Osteoblast (primary cell): Measurements from ENCODE around the gene SPTB. TPM values are rescaled to one million over a fixed set of nuclear protein-coding genes. Genes with fewer than 3 reads are reported as not detected.

Experiments
- DNase-seq: peaks from one replicate; pipeline ENCODE4 v3.0.0; 2011; ENCODE audit warnings: low spot score, mixed read lengths; ENCODE audit not compliant: insufficient read length; ENCODE audit errors: missing footprints
- H2AFZ ChIP-seq: 2 replicates; pipeline ENCODE4 v1.6.0; 2011; ENCODE audit warnings: mild to moderate bottlenecking, low read length
- H3K27ac ChIP-seq: 2 replicates; pipeline ENCODE4 v1.5.1; 2011; ENCODE audit warnings: mild to moderate bottlenecking, low read depth, low read length, moderate library complexity
- H3K27me3 ChIP-seq: 2 replicates; pipeline ENCODE4 v1.6.0; 2012; ENCODE audit warnings: mild to moderate bottlenecking, control low read depth, inconsistent platforms, low read length, moderate library complexity; ENCODE audit not compliant: insufficient read depth
- H3K36me3 ChIP-seq: 2 replicates; pipeline ENCODE4 v1.5.1; 2011; ENCODE audit warnings: mild to moderate bottlenecking, low read length, control low read depth, moderate library complexity; ENCODE audit not compliant: insufficient read depth
- H3K4me1 ChIP-seq: 2 replicates; pipeline ENCODE4 v1.5.1; 2011; ENCODE audit warnings: mild to moderate bottlenecking, low read length, control low read depth, moderate library complexity; ENCODE audit not compliant: insufficient read depth
- H3K4me2 ChIP-seq: 2 replicates; pipeline ENCODE4 v1.6.0; 2011; ENCODE audit warnings: mild to moderate bottlenecking, low read length; ENCODE audit not compliant: insufficient read depth
- H3K4me3 ChIP-seq: fragments of 200-600 bp; sonication (generic); 3 replicates; pipeline ENCODE4 v1.5.1; 2012; ENCODE audit warnings: mild to moderate bottlenecking, low read length, inconsistent platforms; ENCODE audit not compliant: insufficient read depth
- H3K79me2 ChIP-seq: 2 replicates; pipeline ENCODE4 v1.6.0; 2012; ENCODE audit warnings: mild to moderate bottlenecking, low read length, control low read depth, inconsistent platforms; ENCODE audit not compliant: insufficient read depth
- H3K9me3 ChIP-seq: 2 replicates; pipeline ENCODE4 v1.5.1; 2011; ENCODE audit warnings: low read depth, low read length, control low read depth
- H4K20me1 ChIP-seq: 2 replicates; pipeline ENCODE4 v1.6.0; 2012; ENCODE audit warnings: mild to moderate bottlenecking, low read length, control low read depth; ENCODE audit not compliant: insufficient read depth
- CTCF ChIP-seq: IDR thresholded peaks from 2 replicates; pipeline ENCODE4 v1.5.1; 2011; ENCODE audit warnings: mild to moderate bottlenecking, low read depth, low read length, moderate library complexity; ENCODE audit errors: extremely low read depth
- total RNA-seq: library from RNA; depleted of rRNA; stranded (reverse); fragments of >200 nt; gene quantifications from 2 replicates; pipeline ENCODE4 v1.2.3, GENCODE V29; 2012

SPTB gene
- total RNA-seq, 1 donor: under 0.01 TPM

GRCh38 chr14:64728856-64729255 is 150.9 kb downstream of the SPTB start:
- DNase-seq: no peak
- no peak for TF ChIP-seq CTCF
- Histone ChIP-seq H4K20me1 (no peaks in the 10 kb centered on the region), H3K79me2 (no peaks in the 10 kb centered on the region), H3K4me1 (peaks cover 11% of the 10 kb centered on the region), H3K9me3 (no peaks in the 10 kb centered on the region), H3K4me3 (no peak overlapping the region), H3K36me3 (no peaks in the 10 kb centered on the region), H3K27ac (no peak overlapping the region), H3K4me2 (no peak overlapping the region), H3K27me3 (no peaks in the 10 kb centered on the region), H2AFZ (no peak overlapping the region)

- H2AFZ ChIP-seq: no peak overlapping the region
- no peaks in the 10 kb centered on the region for H3K36me3 ChIP-seq
- no peak overlapping the region for H3K4me2 ChIP-seq
- DNase-seq: no peak
- no peak overlapping the region for H3K4me3 ChIP-seq
- no peaks in the 10 kb centered on the region for H4K20me1 ChIP-seq
- H3K27ac ChIP-seq: no peak overlapping the region
- H3K9me3 ChIP-seq: no peaks in the 10 kb centered on the region
- H3K27me3 ChIP-seq: no peaks in the 10 kb centered on the region
- TF ChIP-seq CTCF: no peak
- H3K4me1 ChIP-seq: peaks cover 17% of the 10 kb centered on the region
- H3K79me2 ChIP-seq: no peaks in the 10 kb centered on the region
These were observed 151.6 kb downstream of the SPTB start for GRCh38 chr14:64728106-64728505.

GRCh38 chr14:64727551-64728071 is 152.1 kb downstream of the SPTB start:
- Histone ChIP-seq H3K27me3 (no peaks in the 10 kb centered on the region), H4K20me1 (no peaks in the 10 kb centered on the region), H2AFZ (no peak overlapping the region), H3K79me2 (no peaks in the 10 kb centered on the region), H3K9me3 (no peaks in the 10 kb centered on the region), H3K36me3 (no peaks in the 10 kb centered on the region), H3K27ac (no peak overlapping the region), H3K4me2 (no peak overlapping the region), H3K4me3 (no peak overlapping the region), H3K4me1 (peaks cover 22% of the 10 kb centered on the region)
- no peak for TF ChIP-seq CTCF
- DNase-seq: peak; percentile 68

GRCh38 chr14:64726585-64726890 is 153.2 kb downstream of the SPTB start:
- H4K20me1 ChIP-seq: no peaks in the 10 kb centered on the region
- peak; percentile 49 for DNase-seq
- H3K4me2 ChIP-seq: no peak overlapping the region
- no peaks in the 10 kb centered on the region for H3K9me3 ChIP-seq
- H3K79me2 ChIP-seq: no peaks in the 10 kb centered on the region
- H3K4me1 ChIP-seq: peaks cover 29% of the 10 kb centered on the region
- no peak overlapping the region for H2AFZ ChIP-seq
- H3K36me3 ChIP-seq: no peaks in the 10 kb centered on the region
- H3K27me3 ChIP-seq: no peaks in the 10 kb centered on the region
- H3K27ac ChIP-seq: no peak overlapping the region
- H3K4me3 ChIP-seq: no peak overlapping the region
- TF ChIP-seq CTCF: no peak
